NOMO-1 treated with dmso at 0.1 percent for 144 hours (cell line): ENCODE measurements around the gene BTBD2.

ENCODE experiments used
- DNase-seq: peaks from one replicate; lab custom pipeline; 2025; ENCODE audit not compliant: unreplicated experiment; lab: John Stamatoyannopoulos, UW

BTBD2 gene

GRCh38 chr19:2015608-2015950, at the start of gene BTBD2:
Gene BTBD2 (minus strand): TSS chr19:2015714. CDS start chr19:2015703, 11 bp downstream.
- peak; percentile 2 for DNase-seq

- DNase-seq: no peak
Measured at GRCh38 chr19:2064788-2065524, 49.4 kb upstream of the BTBD2 start.

- no peak for DNase-seq
Measured at GRCh38 chr19:2064395-2064787, 48.9 kb upstream of the BTBD2 start.

- no peak for DNase-seq
Measured at GRCh38 chr19:2063824-2064223, 48.3 kb upstream of the BTBD2 start.

- no peak for DNase-seq
Measured at GRCh38 chr19:2062770-2063169, 47.3 kb upstream of the BTBD2 start.

- DNase-seq: no peak
Measured at GRCh38 chr19:2062389-2062729, 46.8 kb upstream of the BTBD2 start.

- DNase-seq: peak; percentile 97
Measured at GRCh38 chr19:2061495-2062388, 46.2 kb upstream of the BTBD2 start.

GRCh38 chr19:2060884-2061494, 45.5 kb upstream of the BTBD2 start:
- no peak for DNase-seq

- DNase-seq: no peak
Measured at GRCh38 chr19:2059422-2060201, 44.1 kb upstream of the BTBD2 start.

- no peak for DNase-seq
Measured at GRCh38 chr19:2058570-2059421, 43.3 kb upstream of the BTBD2 start.

- DNase-seq: no peak
Measured at GRCh38 chr19:2057484-2058469, 42.3 kb upstream of the BTBD2 start.

GRCh38 chr19:2056837-2057192, 41.3 kb upstream of the BTBD2 start:
- no peak for DNase-seq

- no peak for DNase-seq
Measured at GRCh38 chr19:2055931-2056836, 40.7 kb upstream of the BTBD2 start.

GRCh38 chr19:2054763-2055162, 39.2 kb upstream of the BTBD2 start:
- DNase-seq: no peak

GRCh38 chr19:2053601-2054389, 38.3 kb upstream of the BTBD2 start:
- no peak for DNase-seq

GRCh38 chr19:2051773-2052704, 36.5 kb upstream of the BTBD2 start:
- DNase-seq: no peak
